ENCODE data around the gene YIPF5. TPM values are rescaled to one million over a fixed set of nuclear protein-coding genes. Genes with fewer than 3 reads are reported as not detected.

Gene YIPF5
- total and polyA plus RNA-seq, 2 of the 4 experiments (the other 2 are of a cell fraction): 64.4 to 172 TPM

Small RNA genes lying within 50 kb of the gene (microRNA-seq; reads per million reads assigned to microRNA genes)
- not detected for gene RN7SL87P (ENCODE audit: insufficient read depth, insufficient read length)

Small RNA genes lying within 50 kb of the gene (small RNA-seq; reads per million reads assigned to genes)
- gene RN7SL87P: 0 to 0.60 (median 0) reads per million in 5 experiments

Other genes with a start within 250 kb of the YIPF5 start
- 1.1 and 1.4 TPM in 2 replicates for gene KCTD16, start 214 bp upstream of the YIPF5 start, total RNA-seq (2012; rRNA removed)
- 0.40 and 0.43 TPM in 2 replicates for gene KCTD16, start 214 bp upstream of the YIPF5 start, polyA plus RNA-seq (2012; rRNA removed)

Data from IMR-90 (cell line).